Measurements from ENCODE around the gene STPG1.

The STPG1 gene

GRCh38 chr1:24315391-24315790 is 98.2 kb downstream of the STPG1 start:
- H3K4me1 ChIP-seq (ENCODE audit: control insufficient read depth, insufficient read depth, low read length, poor library complexity, severe bottlenecking) = peaks cover 19% of the 10 kb centered on the region
- H3K4me3 ChIP-seq (ENCODE audit: insufficient read depth, low read depth, low read length, poor library complexity, severe bottlenecking) = no peak overlapping the region
- H3K27ac ChIP-seq (ENCODE audit: insufficient read depth, low read length, poor library complexity, severe bottlenecking) = no peak overlapping the region
- no peaks in the 10 kb centered on the region for H3K9me3 ChIP-seq (ENCODE audit: control insufficient read depth, low read length)
- H3K36me3 ChIP-seq (ENCODE audit: control insufficient read depth, insufficient read depth, low read length) = no peaks in the 10 kb centered on the region
- DNase-seq = no peak
- no peaks in the 10 kb centered on the region for H3K27me3 ChIP-seq (replicated peaks; ENCODE audit: control insufficient read depth, insufficient read depth, low read length, poor library complexity, severe bottlenecking)

GRCh38 chr1:24311741-24312140 is 101.8 kb downstream of the STPG1 start:
- Histone ChIP-seq H3K27me3 (replicated peaks; ENCODE audit: control insufficient read depth, insufficient read depth, low read length, poor library complexity, severe bottlenecking) (no peaks in the 10 kb centered on the region), H3K9me3 (ENCODE audit: control insufficient read depth, low read length) (no peaks in the 10 kb centered on the region), H3K36me3 (ENCODE audit: control insufficient read depth, insufficient read depth, low read length) (no peaks in the 10 kb centered on the region), H3K27ac (ENCODE audit: insufficient read depth, low read length, poor library complexity, severe bottlenecking) (no peak overlapping the region), H3K4me3 (ENCODE audit: insufficient read depth, low read depth, low read length, poor library complexity, severe bottlenecking) (no peak overlapping the region), H3K4me1 (ENCODE audit: control insufficient read depth, insufficient read depth, low read length, poor library complexity, severe bottlenecking) (no peaks in the 10 kb centered on the region)
- DNase-seq = no peak

- Histone ChIP-seq H3K9me3 (ENCODE audit: control insufficient read depth, low read length) (no peaks in the 10 kb centered on the region), H3K27ac (ENCODE audit: insufficient read depth, low read length, poor library complexity, severe bottlenecking) (no peak overlapping the region), H3K27me3 (replicated peaks; ENCODE audit: control insufficient read depth, insufficient read depth, low read length, poor library complexity, severe bottlenecking) (no peaks in the 10 kb centered on the region), H3K4me1 (ENCODE audit: control insufficient read depth, insufficient read depth, low read length, poor library complexity, severe bottlenecking) (no peaks in the 10 kb centered on the region), H3K4me3 (ENCODE audit: insufficient read depth, low read depth, low read length, poor library complexity, severe bottlenecking) (no peak overlapping the region), H3K36me3 (ENCODE audit: control insufficient read depth, insufficient read depth, low read length) (no peaks in the 10 kb centered on the region)
- DNase-seq = no peak
Observed at GRCh38 chr1:24311234-24311633, 102.3 kb downstream of the STPG1 start.

- Histone ChIP-seq H3K9me3 (ENCODE audit: control insufficient read depth, low read length) (no peaks in the 10 kb centered on the region), H3K36me3 (ENCODE audit: control insufficient read depth, insufficient read depth, low read length) (no peaks in the 10 kb centered on the region), H3K27ac (ENCODE audit: insufficient read depth, low read length, poor library complexity, severe bottlenecking) (no peak overlapping the region), H3K27me3 (replicated peaks; ENCODE audit: control insufficient read depth, insufficient read depth, low read length, poor library complexity, severe bottlenecking) (no peaks in the 10 kb centered on the region), H3K4me3 (ENCODE audit: insufficient read depth, low read depth, low read length, poor library complexity, severe bottlenecking) (no peak overlapping the region), H3K4me1 (ENCODE audit: control insufficient read depth, insufficient read depth, low read length, poor library complexity, severe bottlenecking) (no peaks in the 10 kb centered on the region)
- no peak for DNase-seq
Observed at GRCh38 chr1:24309762-24310485, 103.7 kb downstream of the STPG1 start.

GRCh38 chr1:24308365-24309015 is 105.1 kb downstream of the STPG1 start:
- H3K9me3 ChIP-seq (ENCODE audit: control insufficient read depth, low read length) = no peaks in the 10 kb centered on the region
- H3K27ac ChIP-seq (ENCODE audit: insufficient read depth, low read length, poor library complexity, severe bottlenecking) = no peak overlapping the region
- no peaks in the 10 kb centered on the region for H3K36me3 ChIP-seq (ENCODE audit: control insufficient read depth, insufficient read depth, low read length)
- no peaks in the 10 kb centered on the region for H3K27me3 ChIP-seq (replicated peaks; ENCODE audit: control insufficient read depth, insufficient read depth, low read length, poor library complexity, severe bottlenecking)
- no peak for DNase-seq
- H3K4me3 ChIP-seq (ENCODE audit: insufficient read depth, low read depth, low read length, poor library complexity, severe bottlenecking) = no peak overlapping the region
- no peaks in the 10 kb centered on the region for H3K4me1 ChIP-seq (ENCODE audit: control insufficient read depth, insufficient read depth, low read length, poor library complexity, severe bottlenecking)
